Endothelial cell of umbilical vein (primary cell): ENCODE data around the gene GNAL. TPM values are rescaled to one million over a fixed set of nuclear protein-coding genes. Genes with fewer than 3 reads are reported as not detected.

Experiments
- BruUV-seq: library from RNA; stranded (reverse); fragments of 400-500 nt; replicated peaks from 2 replicates; lab custom pipeline; 2021; lab: Mats Ljungman, UMichigan
- CTCF ChIA-PET: fragments of 300-600, 350-600 bp; sonication (Branson Sonifier 250); formaldehyde crosslinking; loops from one replicate; lab custom pipeline; 2021; ENCODE audit warnings: antibody characterized with exemption, inconsistent platforms; lab: Charles Lee
- POLR2A ChIA-PET: fragments of 300-600, 350-600 bp; sonication (Branson Sonifier 250); formaldehyde crosslinking; loops from one replicate; lab custom pipeline; 2021; ENCODE audit warnings: antibody characterized with exemption, inconsistent platforms; lab: Charles Lee
- DNase-seq: peaks from one replicate; pipeline ENCODE4 v3.0.0-alpha.2; 2011; ENCODE audit warnings: low read depth, low spot score
- FAIRE-seq: peaks from 2 replicates; lab custom pipeline; 2011; peaks lifted over from hg19 to GRCh38; lab: Jason Lieb, UNC
- H2AFZ ChIP-seq: 2 replicates; pipeline ENCODE4 v1.6.0; 2012; ENCODE audit warnings: low read depth, low read length, control low read depth, inconsistent platforms
- H3K27ac ChIP-seq: 2 replicates; pipeline ENCODE4 v1.5.1; 2011; ENCODE audit warnings: low read depth, mild to moderate bottlenecking, control low read depth, low read length, moderate library complexity; ENCODE audit not compliant: insufficient read depth
- H3K27me3 ChIP-seq, 2 experiments: 2 replicates each; pipeline versions ENCODE4 v1.6.0 to v1.6.1; 2011; ENCODE audit warnings: low read length in 2 of 2, mixed read lengths in 1 of 2; ENCODE audit not compliant: control insufficient read depth in 2 of 2, insufficient read depth in 2 of 2
- H3K36me3 ChIP-seq, 2 experiments: 2 replicates in 1 of 2; 3 replicates in 1 of 2; pipeline ENCODE4 v1.5.1; 2011; ENCODE audit warnings: low read length in 2 of 2, mild to moderate bottlenecking in 1 of 2, moderate library complexity in 1 of 2; ENCODE audit not compliant: control insufficient read depth in 2 of 2, insufficient read depth in 2 of 2; ENCODE audit errors: extremely low read depth in 1 of 2
- H3K4me1 ChIP-seq: 3 replicates; pipeline ENCODE4 v1.5.1; 2011; ENCODE audit warnings: mild to moderate bottlenecking, low read length; ENCODE audit not compliant: control insufficient read depth, insufficient read depth; ENCODE audit errors: extremely low read depth
- H3K4me2 ChIP-seq: 2 replicates; pipeline ENCODE4 v1.6.1; 2011; ENCODE audit warnings: low read length, control low read depth, mixed read lengths; ENCODE audit not compliant: insufficient read depth
- H3K4me3 ChIP-seq, 3 experiments: fragments of 200-600 bp in 1 of 3; sonication (generic), shearing (Covaris generic) in 1 of 3; replicated peaks in 1 of 3; 2 replicates each; pipeline ENCODE4 v1.5.1; 2011 to 2016; ENCODE audit warnings: control low read depth in 3 of 3, low read length in 3 of 3, mild to moderate bottlenecking in 2 of 3, inconsistent platforms in 1 of 3, low read depth in 1 of 3, moderate library complexity in 1 of 3; ENCODE audit not compliant: insufficient read depth in 1 of 3
- H3K79me2 ChIP-seq: 2 replicates; pipeline ENCODE4 v1.6.0; 2012; ENCODE audit warnings: low read length, inconsistent platforms; ENCODE audit not compliant: control insufficient read depth, insufficient read depth
- H3K9ac ChIP-seq: replicated peaks from 2 replicates; pipeline ENCODE3; 2011; ENCODE audit warnings: low read length, control low read depth; ENCODE audit not compliant: insufficient read depth; ENCODE audit errors: extremely low read depth
- H3K9me1 ChIP-seq: replicated peaks from 3 replicates; pipeline ENCODE4 v1.6.0; 2011; ENCODE audit warnings: mild to moderate bottlenecking, low read length; ENCODE audit not compliant: control insufficient read depth, insufficient read depth; ENCODE audit errors: extremely low read depth
- H3K9me3 ChIP-seq: replicated peaks from 2 replicates; pipeline ENCODE4 v1.5.1; 2012; ENCODE audit warnings: low read length, inconsistent platforms; ENCODE audit not compliant: control insufficient read depth, insufficient read depth
- H4K20me1 ChIP-seq: replicated peaks from 2 replicates; pipeline ENCODE3; 2011; ENCODE audit warnings: mild to moderate bottlenecking, low read length; ENCODE audit not compliant: control insufficient read depth, insufficient read depth; ENCODE audit errors: extremely low read depth
- EZH2 ChIP-seq: IDR thresholded peaks from 2 replicates; pipeline ENCODE4 v1.6.1; 2012; ENCODE audit warnings: borderline replicate concordance, low read depth, mild to moderate bottlenecking, moderate library complexity, low read length, inconsistent platforms; ENCODE audit not compliant: severe bottlenecking
- FOS ChIP-seq: IDR thresholded peaks from 2 replicates; pipeline ENCODE4 v1.6.1; 2011; ENCODE audit warnings: mild to moderate bottlenecking, low read length, moderate library complexity, borderline replicate concordance; ENCODE audit not compliant: insufficient read depth
- GATA2 ChIP-seq: IDR thresholded peaks from 2 replicates; pipeline ENCODE4 v1.7.0; 2011; ENCODE audit warnings: low read depth, mild to moderate bottlenecking, moderate library complexity, mixed read lengths, low read length; ENCODE audit not compliant: insufficient read length, insufficient read depth
- JUN ChIP-seq: IDR thresholded peaks from 2 replicates; pipeline ENCODE4 v1.6.1; 2011; ENCODE audit warnings: borderline replicate concordance, low read depth; ENCODE audit not compliant: insufficient read length, insufficient read depth
- MYC ChIP-seq: IDR thresholded peaks from one replicate; pipeline ENCODE4 v1.6.1; 2011; ENCODE audit warnings: mild to moderate bottlenecking, low read depth, low read length
- POLR2A ChIP-seq: IDR thresholded peaks from 2 replicates; pipeline ENCODE4 v1.6.1; 2012; ENCODE audit warnings: low read depth, mild to moderate bottlenecking, control low read depth, low read length
- POLR2AphosphoS5 ChIP-seq: IDR thresholded peaks from 2 replicates; pipeline ENCODE4 v1.6.1; 2012; ENCODE audit warnings: low read depth, mild to moderate bottlenecking, control low read depth, low read length, moderate library complexity; ENCODE audit not compliant: insufficient read depth
- dilution Hi-C: fragments of 300-500 bp; cut with MboI; formaldehyde crosslinking; loops from one replicate; pipeline ENCODE4 v1.15.0; 2019; ENCODE audit warnings: low sequenced_read_pairs; ENCODE audit not compliant: extremely low pct_ligation_motif_present
- intact Hi-C: fragments of 100-400 bp; cut with micrococcal nuclease; formaldehyde crosslinking; loops from one replicate; pipeline ENCODE4 v1.10.0; 2022
- polyA plus RNA-seq, 4 experiments: library from polyadenylated mRNA; depleted of rRNA in 3 of 4; stranded (reverse) in 3 of 4; unstranded in 1 of 4; fragments of >200 nt; gene quantifications; 2 replicates each; pipeline versions ENCODE4 v1.2.1 to v1.2.3, GENCODE V29; 2011 to 2012; ENCODE audit warnings: missing spikeins in 1 of 4
- total RNA-seq: library from RNA; stranded (reverse); gene quantifications from 2 replicates; pipeline ENCODE4 v1.2.3, GENCODE V29; 2021
- TF ChIP-seq, protein P1 (sequence below): IDR thresholded peaks from 2 replicates; pipeline ENCODE4 v1.6.1; 2011; ENCODE audit not compliant: insufficient read depth, insufficient read length
- TF ChIP-seq, protein P2 (sequence below), 2 donors: IDR thresholded peaks; 1 replicate in 1 of 2; 2 replicates in 1 of 2; pipeline ENCODE4 v1.5.1; 2011; ENCODE audit warnings: low read length in 2 of 2, mild to moderate bottlenecking in 2 of 2, moderate library complexity in 2 of 2, control low read depth in 1 of 2, inconsistent platforms in 1 of 2, low read depth in 1 of 2; ENCODE audit not compliant: insufficient read depth in 1 of 2; ENCODE audit errors: extremely low read depth in 1 of 2

GNAL gene
- total and polyA plus RNA-seq, 2 donors (not counting 3 experiments of a cell fraction or from before 2014, with no cell fraction given) = 0.07 to 0.73 TPM

DNA sequence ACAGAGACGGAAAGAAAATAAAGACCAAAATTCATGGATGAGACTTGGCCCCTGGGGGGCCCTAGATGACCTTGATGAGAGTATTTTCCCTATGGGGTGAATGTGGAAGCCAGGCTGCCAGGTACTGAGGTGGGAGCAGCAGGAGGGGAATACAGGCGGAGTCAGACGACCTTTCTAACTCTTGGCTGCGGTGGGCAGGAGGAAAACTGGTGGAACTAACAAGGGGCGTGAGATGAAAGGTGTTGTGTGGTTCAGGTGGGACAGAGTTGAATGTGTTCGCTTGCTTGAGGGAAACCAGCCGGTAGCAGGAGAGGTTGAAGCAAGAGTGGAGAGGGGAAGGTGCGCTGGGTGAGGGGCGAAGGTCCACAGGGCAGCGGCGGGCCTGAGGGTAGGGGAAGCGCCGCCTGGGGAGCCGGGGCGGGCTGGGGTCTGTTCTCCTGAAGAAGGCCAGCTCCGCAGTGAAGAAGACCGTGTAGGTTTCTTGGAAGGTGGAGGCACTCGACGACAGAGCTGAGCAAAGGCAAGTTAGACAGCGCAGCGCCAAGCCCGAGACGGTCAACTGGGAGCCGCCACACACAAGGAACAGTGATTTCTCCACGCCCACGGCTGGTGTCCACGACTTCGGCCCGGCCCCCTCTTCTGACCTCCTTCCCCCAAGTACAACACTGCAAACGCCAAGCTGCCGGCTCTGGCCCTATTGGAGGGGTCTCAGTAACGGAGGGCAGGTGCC, 61.7 kb downstream of the GNAL start:
- no peak overlapping the region for H3K27ac ChIP-seq
- dilution Hi-C loops (no loop called here), intact Hi-C loops (no loop called here)
- no peaks in the 10 kb centered on the region for H3K4me1 ChIP-seq
- H3K4me3 ChIP-seq = no peak overlapping the region
- no peaks in the 10 kb centered on the region for H3K79me2 ChIP-seq
- H3K27me3 ChIP-seq = peaks cover 12 to 35% of the 10 kb centered on the region in 2 experiments
- no peak overlapping the region for H2AFZ ChIP-seq
- no peaks in the 10 kb centered on the region for H3K9me1 ChIP-seq
- BruUV-seq = no TSS peak
- H3K36me3 ChIP-seq = no peaks in the 10 kb centered on the region
- H3K4me2 ChIP-seq = no peak overlapping the region
- ChIA-PET POLR2A (no interaction called here), CTCF (interaction anchor here (0.8 kb wide), 1 partner anchor 10 kb away, joined by 3 read pairs; no protein-coding TSS in a partner anchor)
- FAIRE-seq (no peak), DNase-seq (no peak)
- no peaks in the 10 kb centered on the region for H3K9me3 ChIP-seq
- TF ChIP-seq POLR2A = no peak
- no peak for TF ChIP-seq GATA2
- TF ChIP-seq MYC = no peak
- no peak for TF ChIP-seq POLR2AphosphoS5
- TF ChIP-seq, protein P1, sequence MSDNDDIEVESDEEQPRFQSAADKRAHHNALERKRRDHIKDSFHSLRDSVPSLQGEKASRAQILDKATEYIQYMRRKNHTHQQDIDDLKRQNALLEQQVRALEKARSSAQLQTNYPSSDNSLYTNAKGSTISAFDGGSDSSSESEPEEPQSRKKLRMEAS = no peak
- TF ChIP-seq, protein P2, sequence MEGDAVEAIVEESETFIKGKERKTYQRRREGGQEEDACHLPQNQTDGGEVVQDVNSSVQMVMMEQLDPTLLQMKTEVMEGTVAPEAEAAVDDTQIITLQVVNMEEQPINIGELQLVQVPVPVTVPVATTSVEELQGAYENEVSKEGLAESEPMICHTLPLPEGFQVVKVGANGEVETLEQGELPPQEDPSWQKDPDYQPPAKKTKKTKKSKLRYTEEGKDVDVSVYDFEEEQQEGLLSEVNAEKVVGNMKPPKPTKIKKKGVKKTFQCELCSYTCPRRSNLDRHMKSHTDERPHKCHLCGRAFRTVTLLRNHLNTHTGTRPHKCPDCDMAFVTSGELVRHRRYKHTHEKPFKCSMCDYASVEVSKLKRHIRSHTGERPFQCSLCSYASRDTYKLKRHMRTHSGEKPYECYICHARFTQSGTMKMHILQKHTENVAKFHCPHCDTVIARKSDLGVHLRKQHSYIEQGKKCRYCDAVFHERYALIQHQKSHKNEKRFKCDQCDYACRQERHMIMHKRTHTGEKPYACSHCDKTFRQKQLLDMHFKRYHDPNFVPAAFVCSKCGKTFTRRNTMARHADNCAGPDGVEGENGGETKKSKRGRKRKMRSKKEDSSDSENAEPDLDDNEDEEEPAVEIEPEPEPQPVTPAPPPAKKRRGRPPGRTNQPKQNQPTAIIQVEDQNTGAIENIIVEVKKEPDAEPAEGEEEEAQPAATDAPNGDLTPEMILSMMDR (IDR thresholded peaks at IDR 0.05; ENCODE audit: extremely low read depth in 1 of 2, insufficient read depth in 1 of 2, low read depth in 1 of 2, low read length in 2 of 2) = no peak
- TF ChIP-seq FOS = no peak
- no peak for TF ChIP-seq EZH2
- TF ChIP-seq JUN = no peak
- H4K20me1 ChIP-seq = no peaks in the 10 kb centered on the region
- no peak overlapping the region for H3K9ac ChIP-seq
